CD4-positive, alpha-beta T cell treated with Interleukin-2 at 100 ng/mL for 4 hours (primary cell): ENCODE data around the gene CLEC11A.
A peak's percentile ranks its signal among the peaks of the same experiment; 100 is the strongest.

Experiments
- DNase-seq: peaks from one replicate; pipeline ENCODE4 v3.0.0-alpha.2; 2020; ENCODE audit warnings: low spot score

CLEC11A gene

DNA sequence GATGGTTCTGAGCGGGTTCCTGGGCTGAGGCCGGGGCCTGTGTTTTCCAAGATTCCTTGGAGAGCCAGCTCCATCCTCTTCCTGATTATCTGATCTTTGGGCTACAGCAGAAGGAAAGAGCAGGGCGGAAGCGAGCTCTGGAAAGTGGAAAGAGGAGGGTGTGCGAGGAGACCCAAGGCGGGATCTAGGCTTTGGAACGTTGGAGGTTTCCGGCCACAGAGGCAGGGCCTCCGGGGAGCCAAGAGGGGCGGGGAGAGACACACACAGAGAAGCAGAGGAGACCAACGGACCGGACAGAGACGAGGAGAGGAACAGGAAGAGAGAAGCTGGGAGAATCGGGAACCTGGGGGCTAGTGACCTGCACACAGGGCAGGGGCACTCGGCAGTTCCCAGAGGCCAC lies at the start of gene CLEC11A:
TSS of gene CLEC11A (plus strand) at position 296 of the 400 bp plus-strand sequence. CDS start 162 bp downstream, outside the sequence.
- DNase-seq, result no peak

- DNase-seq, result no peak
Observed at GRCh38 chr19:50676625-50677197, 46.5 kb upstream of the CLEC11A start.

- no peak for DNase-seq
Observed at GRCh38 chr19:50677636-50678035, 45.5 kb upstream of the CLEC11A start.

GRCh38 chr19:50678323-50678722 lies 44.8 kb upstream of the CLEC11A start:
- DNase-seq, result no peak

DNA sequence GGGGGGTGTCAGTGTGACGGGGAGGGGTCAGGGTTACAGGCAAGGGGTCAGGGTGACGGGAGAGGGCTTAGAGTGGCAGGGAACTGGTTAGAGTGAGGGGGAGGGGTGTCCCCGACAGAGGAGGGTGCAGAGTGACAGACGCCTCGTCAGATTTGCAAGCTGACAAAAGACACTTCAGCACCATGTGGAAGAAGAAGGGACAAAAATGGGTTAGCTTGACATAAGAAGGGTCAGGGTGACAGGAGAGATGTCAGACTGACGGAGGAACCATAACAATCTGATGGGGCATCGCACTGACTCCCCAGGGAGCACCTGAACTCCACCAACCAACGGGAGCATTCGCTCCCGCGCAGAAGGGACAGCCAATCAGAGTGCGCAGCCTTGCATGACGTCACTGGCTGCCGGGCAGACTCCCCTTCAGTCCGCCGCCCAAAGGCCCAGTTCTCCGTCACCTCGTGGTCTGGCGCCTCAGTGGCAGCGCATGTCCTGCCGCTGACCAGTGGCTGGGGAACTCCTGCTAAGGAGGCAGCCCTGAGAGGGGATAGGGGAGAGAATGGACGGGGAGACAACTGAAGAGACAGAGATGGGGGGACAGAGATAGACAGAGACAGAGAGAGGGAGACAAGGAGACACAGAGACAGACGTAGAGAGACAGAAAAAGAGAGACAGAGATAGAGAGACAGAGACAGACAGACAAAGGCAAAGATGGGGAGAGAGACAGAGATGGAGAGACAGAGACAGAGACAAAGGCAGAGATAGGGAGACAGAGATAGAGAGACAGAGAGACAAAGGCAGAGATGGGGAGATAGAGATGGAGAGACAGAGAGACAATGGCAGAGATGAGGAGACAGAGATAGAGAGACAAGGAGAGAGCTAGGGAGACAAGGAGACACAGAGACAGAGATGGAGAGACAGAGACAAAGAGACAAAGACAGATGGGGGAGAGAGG lies 43.7 kb upstream of the CLEC11A start:
- DNase-seq, result peak; percentile 71

- no peak for DNase-seq
Observed at GRCh38 chr19:50686310-50687032, 36.7 kb upstream of the CLEC11A start.

GRCh38 chr19:50688766-50689165 lies 34.4 kb upstream of the CLEC11A start:
- DNase-seq, result no peak

DNA sequence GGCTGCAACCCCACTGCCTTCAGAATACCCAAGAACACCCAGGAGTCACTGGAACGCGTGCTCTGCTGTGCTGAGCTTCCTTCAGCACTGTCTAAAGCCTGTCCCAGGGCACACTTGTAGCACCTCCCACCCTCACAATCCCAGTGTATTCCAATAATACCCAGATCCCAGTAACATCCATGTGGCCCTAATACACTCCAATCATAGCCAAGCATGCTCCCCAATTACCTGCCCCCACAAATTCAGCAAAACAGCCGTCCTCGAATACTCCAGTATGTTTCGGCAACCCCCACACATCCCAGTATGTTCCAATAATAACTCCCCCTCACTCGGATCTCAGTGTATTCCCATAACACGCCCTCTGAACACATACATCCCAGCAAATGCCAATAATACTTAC lies 32.7 kb upstream of the CLEC11A start:
- DNase-seq, result no peak

GRCh38 chr19:50693064-50693975 lies 29.8 kb upstream of the CLEC11A start:
- no peak for DNase-seq

GRCh38 chr19:50694815-50695145 lies 28.4 kb upstream of the CLEC11A start:
- DNase-seq, result no peak

- DNase-seq, result no peak
Observed at GRCh38 chr19:50695251-50696093, 27.7 kb upstream of the CLEC11A start.

DNA sequence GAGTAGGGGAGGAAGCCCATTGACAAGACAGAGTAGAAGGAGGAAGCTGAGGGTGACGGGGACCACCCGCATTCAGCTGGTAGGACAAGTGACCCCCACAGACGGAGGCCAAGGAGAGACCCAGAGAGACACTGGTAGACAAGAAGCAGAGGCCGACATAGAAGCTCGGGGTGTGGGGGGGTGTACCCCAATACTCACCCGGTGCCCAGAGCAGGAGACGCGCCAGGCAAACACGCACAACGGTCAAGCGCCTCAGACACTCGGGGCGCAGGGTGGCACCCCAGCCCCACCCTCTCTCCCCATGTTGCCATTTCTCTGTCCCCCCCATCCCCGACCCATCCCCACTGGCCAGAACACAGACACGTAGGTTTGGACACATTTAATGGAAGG lies 27.1 kb upstream of the CLEC11A start:
- no peak for DNase-seq

DNA sequence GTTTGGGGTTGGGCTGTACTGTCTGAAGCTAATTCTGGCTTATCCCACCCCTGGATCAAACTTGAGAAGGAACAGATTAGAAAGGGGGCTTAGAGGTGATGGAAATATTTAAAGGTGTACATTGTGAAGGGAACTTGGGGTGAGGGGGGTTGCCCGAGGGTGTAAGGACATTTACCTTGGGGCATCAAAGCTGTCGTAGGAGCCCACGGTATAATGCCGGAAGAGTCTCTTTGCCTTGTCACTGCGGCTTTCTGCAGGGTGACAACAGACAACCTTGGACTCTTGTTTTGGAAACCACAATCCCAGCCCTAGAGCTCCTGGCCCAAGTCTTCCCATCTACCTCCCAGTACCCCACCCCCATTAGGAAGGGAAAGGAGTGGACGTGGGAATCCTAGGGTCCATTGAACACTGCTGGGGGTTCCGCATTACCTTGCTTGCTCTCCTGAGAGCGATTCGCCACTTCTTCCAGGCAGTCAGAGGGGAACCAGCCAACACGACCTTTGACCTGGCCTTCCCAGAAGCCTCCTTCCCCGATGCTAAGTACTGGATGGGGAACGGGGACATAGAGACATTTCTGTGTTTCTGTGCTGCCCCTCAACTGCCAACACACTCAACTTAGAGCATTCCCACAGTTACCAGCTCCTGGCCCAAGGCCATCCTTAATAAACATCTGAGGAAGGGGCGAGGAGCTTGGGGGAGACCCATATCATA lies 25.6 kb upstream of the CLEC11A start:
- no peak for DNase-seq

- no peak for DNase-seq
Observed at GRCh38 chr19:50701367-50701985, 21.7 kb upstream of the CLEC11A start.

GRCh38 chr19:50702158-50702870 lies 20.9 kb upstream of the CLEC11A start:
- no peak for DNase-seq

- DNase-seq, result no peak
Observed at GRCh38 chr19:50702871-50703829, 20.0 kb upstream of the CLEC11A start.

DNA sequence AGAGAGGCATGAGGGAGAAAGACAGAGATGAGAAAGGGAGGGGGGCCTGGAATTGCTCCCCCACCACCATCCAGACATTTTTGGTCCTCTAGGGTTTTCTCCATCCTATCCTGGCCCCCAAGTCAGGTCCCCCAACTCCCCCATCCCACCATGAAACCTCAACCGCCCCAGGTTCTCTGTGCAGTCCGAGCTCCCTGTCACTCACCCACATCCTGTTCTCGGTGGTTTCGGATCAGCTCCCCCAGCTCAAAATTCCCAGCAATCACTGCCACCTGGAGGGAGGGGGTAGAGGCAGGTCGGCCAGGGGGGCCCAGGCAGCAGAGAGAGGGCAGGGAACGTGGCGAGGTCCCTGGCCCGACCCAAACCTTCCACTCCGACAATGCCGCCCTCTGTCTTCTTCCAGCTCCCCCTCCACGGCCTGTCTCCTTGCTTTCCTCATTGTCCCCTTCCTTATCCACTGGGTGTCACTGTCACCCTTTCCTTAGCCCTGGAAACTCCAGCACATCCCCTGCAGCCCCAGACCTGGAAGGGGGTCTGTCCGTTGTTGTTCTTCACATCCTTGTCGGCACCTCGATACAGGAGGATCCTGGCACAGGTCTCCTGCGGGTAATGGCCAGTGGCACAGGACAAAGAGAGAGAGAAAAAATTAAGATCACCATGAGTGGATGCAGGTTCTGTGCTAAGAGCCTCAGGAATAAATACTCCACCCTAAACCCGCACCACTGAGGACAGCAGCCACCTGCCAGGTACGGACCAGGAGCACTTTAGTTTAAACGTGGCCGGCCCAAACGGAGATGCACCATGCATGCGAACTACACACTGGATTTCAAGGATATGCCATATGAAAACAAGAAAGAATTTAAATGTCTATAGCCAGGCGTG lies 19.0 kb upstream of the CLEC11A start:
- no peak for DNase-seq
